ENCODE data around the gene BIVM. TPM values are rescaled to one million over a fixed set of nuclear protein-coding genes. Genes with fewer than 3 reads are reported as not detected.

The BIVM gene
- total and polyA plus RNA-seq, 12 donors: 6.1 to 32.9 (median 15.9) TPM

GRCh38 chr13:102788683-102789082, 10.2 kb upstream of the BIVM start:
- WGBS, 4 donors: 96 to 98% (median 96%) methylated on average over 8 of the region's 8 CpGs
- no peak for DNase-seq
- TF ChIP-seq POLR2A (IDR thresholded peaks at IDR 0.05): no peak
- H3K4me1 ChIP-seq (replicated peaks in 1 of 2): no peaks in the 10 kb centered on the region
- intact Hi-C loops (cut with DNase I): no loop called here
- no peak overlapping the region for H3K27ac ChIP-seq
- no peaks in the 10 kb centered on the region for H3K27me3 ChIP-seq
- no peaks in the 10 kb centered on the region for H3K9me3 ChIP-seq (replicated peaks in 1 of 3)
- peaks cover 0 to 11% of the 10 kb centered on the region in 2 donors for H3K36me3 ChIP-seq (replicated peaks in 1 of 2)
- H3K4me3 ChIP-seq: no peak overlapping the region

- Histone ChIP-seq H3K9me3 (replicated peaks in 1 of 3) (no peaks in the 10 kb centered on the region), H3K4me3 (no peak overlapping the region), H3K4me1 (replicated peaks in 1 of 2) (no peaks in the 10 kb centered on the region), H3K27me3 (no peaks in the 10 kb centered on the region), H3K27ac (no peak overlapping the region), H3K36me3 (replicated peaks in 1 of 2) (peaks cover 0 to 11% of the 10 kb centered on the region in 2 donors)
- TF ChIP-seq POLR2A (IDR thresholded peaks at IDR 0.05): no peak
- no peak for TF ChIP-seq CTCF (IDR thresholded peaks at IDR 0.05)
- WGBS, 4 donors: 73 to 82% (median 80%) methylated on average over 1 of the region's 1 CpG
- DNase-seq: no peak
- intact Hi-C loops (cut with DNase I): no loop called here
Observed at GRCh38 chr13:102792396-102792795, 6.5 kb upstream of the BIVM start.

- H3K36me3 ChIP-seq (replicated peaks in 1 of 2): peaks cover 0 to 3% of the 10 kb centered on the region in 2 donors
- H3K27ac ChIP-seq: no peak overlapping the region
- TF ChIP-seq CTCF (IDR thresholded peaks at IDR 0.05) (no peak), POLR2A (IDR thresholded peaks at IDR 0.05) (no peak)
- no peak overlapping the region for H3K4me3 ChIP-seq
- 88 to 94% (median 91%) methylated on average over 9 of the region's 9 CpGs for WGBS, 4 donors
- no peaks in the 10 kb centered on the region for H3K27me3 ChIP-seq
- intact Hi-C loops (cut with DNase I): no loop called here
- no peaks in the 10 kb centered on the region for H3K9me3 ChIP-seq (replicated peaks in 1 of 3)
- H3K4me1 ChIP-seq (replicated peaks in 1 of 2): peaks cover 0 to 4% of the 10 kb centered on the region in 2 donors
- DNase-seq: no peak
Observed at GRCh38 chr13:102793611-102794355, 5.1 kb upstream of the BIVM start.

GRCh38 chr13:102799426-102800144, 666 bp downstream of the BIVM start:
- Histone ChIP-seq H3K27ac (peak overlapping the region; percentile 7 to 88 (median 83)), H3K9me3 (replicated peaks in 1 of 3) (no peaks in the 10 kb centered on the region), H3K36me3 (replicated peaks in 1 of 2) (no peaks in the 10 kb centered on the region), H3K4me3 (peak overlapping the region; percentile 37 to 87 (median 64)), H3K27me3 (no peaks in the 10 kb centered on the region), H3K4me1 (replicated peaks in 1 of 2) (peaks cover 11 to 23% of the 10 kb centered on the region in 2 donors)
- peak in 6 of 7 donors; percentile 22 to 64 (median 36) for DNase-seq
- WGBS, 4 donors: 0 to 1% (median 1%) methylated on average over 25 to 69 of the region's 69 CpGs
- intact Hi-C loops (cut with DNase I): no loop called here
- no peak for TF ChIP-seq POLR2A (IDR thresholded peaks at IDR 0.05)
- TF ChIP-seq CTCF (IDR thresholded peaks at IDR 0.05): no peak
